ENCODE results near the gene OR51F2.
"Not testable (repeated sequence)": the region's sequence is repeated elsewhere in the genome, so short reads cannot be mapped to it uniquely, and the experiment has no call there.

The OR51F2 gene

DNA sequence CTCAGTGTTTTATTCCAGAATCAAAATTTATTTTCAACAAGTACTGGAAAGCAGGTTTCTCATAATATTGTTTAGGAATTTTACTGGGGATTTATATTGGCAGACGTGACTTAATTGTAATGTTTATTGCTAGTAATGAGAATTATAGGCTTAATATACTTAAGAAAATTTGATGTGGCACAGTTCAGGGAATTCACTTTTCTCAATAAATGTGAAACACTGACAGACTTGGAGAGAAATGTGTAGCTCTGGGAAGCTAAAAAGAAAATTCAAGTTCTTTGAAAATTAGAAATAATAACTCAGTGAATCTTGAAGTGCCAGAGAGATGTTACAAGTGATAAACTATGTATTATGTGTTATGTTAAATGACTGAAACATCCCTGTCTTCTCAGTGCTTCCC lies at the start of gene OR51F2:
Gene OR51F2 (plus strand): TSS at position 301 of the 400 bp plus-strand sequence. CDS start 101 bp downstream, outside the sequence.
- DNase-seq = no peak

- no peak for DNase-seq
Measured at GRCh38 chr11:4782454-4782853, 38.7 kb upstream of the OR51F2 start.

- no peak for DNase-seq
Measured at GRCh38 chr11:4797206-4797605, 23.9 kb upstream of the OR51F2 start.

DNA sequence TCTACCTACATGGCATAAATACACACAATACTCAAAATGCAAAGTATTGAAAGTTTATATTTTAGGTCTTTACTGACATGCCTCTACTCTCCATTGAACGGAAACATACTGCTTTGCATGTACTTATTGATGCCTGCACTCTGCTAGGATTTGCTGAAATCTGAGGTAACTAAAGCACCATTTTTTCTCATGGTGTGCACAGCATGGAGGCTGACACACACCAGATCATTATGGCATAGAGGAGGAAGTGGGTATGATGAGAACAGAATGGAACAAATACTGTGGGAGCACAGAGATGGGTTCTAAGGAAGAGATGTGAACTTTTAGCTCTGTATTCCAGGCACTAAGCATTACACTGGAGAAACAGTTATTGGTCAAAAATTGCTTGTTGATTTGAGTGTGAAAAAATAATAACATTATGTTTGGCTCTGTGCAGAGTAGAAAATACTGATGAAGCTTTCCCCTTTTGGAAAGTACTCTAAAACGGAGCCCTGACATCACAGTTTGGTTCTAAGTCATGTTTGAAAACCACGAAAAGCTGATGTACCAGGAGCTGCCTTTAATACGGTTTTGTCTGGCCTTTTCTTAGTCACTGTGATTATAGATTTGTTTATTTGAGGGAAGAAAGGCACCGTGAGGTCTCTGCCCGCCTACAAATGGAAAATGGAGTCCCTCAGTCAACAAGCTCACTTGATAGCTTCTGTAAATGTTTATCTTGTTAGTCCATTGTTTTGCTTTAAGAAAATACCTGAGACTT lies 22.5 kb upstream of the OR51F2 start:
- DNase-seq = no peak

GRCh38 chr11:4801316-4801715 lies 19.8 kb upstream of the OR51F2 start:
- not testable (repeated sequence) for DNase-seq

GRCh38 chr11:4804280-4804679 lies 16.8 kb upstream of the OR51F2 start, which contains the start of gene OR52R1:
Gene OR52R1 (minus strand): TSS chr11:4804380. CDS start chr11:4804380, 0 bp downstream.
- DNase-seq = no peak

GRCh38 chr11:4808476-4808875 lies 12.6 kb upstream of the OR51F2 start:
- no peak for DNase-seq

DNA sequence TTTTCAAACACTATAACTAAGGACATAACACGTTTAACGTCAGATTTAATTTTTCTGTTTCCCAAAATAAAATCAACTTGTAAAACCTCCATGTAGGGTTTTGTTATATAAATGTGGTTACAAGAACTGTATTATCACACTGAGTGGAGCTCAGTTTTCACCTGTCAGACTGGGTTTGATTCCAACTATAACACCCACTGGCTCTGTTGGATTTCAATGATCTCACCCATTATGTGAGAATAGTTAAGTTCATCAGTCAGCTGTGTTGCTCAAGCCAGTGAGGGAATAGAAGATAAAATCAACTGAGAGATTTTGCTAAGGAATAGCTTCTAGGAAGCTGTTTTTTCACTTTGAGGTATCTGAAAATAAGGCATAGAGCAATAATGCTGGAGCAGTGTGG lies 11.9 kb upstream of the OR51F2 start:
- DNase-seq = no peak

DNA sequence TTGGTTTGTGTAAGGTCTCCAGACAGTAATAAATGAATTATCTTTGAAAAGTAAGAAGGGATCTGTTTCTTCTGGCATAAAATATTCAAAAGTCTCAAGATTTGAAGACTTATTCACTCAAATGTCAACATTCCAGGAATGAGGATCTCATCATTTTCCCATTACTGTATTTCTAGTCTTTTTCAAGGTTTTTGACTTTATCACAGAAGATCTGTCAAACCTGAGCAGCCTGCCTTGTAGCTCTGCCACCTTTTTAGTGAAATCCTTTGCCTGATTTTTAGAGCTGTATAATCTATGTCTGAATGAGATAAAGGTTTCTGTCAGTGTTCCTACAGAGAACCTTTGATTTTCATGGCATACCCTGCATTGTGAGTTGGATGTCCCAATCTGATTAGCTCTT lies 4.0 kb downstream of the OR51F2 start:
- DNase-seq = no peak

- no peak for DNase-seq
Measured at GRCh38 chr11:4826425-4826824, 5.3 kb downstream of the OR51F2 start.

DNA sequence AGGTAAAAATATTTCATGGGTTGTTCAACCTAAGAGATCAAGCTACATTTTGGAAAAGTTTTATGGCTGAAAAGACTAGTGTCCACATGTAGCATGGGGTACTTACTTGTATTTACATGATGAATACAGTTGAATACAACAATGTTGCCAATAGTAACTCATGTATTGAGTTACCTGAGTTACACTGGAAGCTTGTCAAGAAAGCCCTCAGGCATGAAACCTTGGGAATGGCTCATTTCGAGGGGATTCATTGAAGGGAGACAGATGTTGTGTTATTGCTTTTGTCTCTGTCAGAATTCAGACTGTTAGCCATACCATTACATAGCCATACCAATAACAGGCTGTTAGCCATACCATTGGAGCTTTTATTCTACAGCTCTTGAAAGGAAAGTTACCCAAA lies 9.2 kb downstream of the OR51F2 start:
- DNase-seq = no peak

GRCh38 chr11:4830909-4831308 lies 9.8 kb downstream of the OR51F2 start:
- DNase-seq = no peak

GRCh38 chr11:4839851-4840549 lies 18.9 kb downstream of the OR51F2 start:
- no peak for DNase-seq

DNA sequence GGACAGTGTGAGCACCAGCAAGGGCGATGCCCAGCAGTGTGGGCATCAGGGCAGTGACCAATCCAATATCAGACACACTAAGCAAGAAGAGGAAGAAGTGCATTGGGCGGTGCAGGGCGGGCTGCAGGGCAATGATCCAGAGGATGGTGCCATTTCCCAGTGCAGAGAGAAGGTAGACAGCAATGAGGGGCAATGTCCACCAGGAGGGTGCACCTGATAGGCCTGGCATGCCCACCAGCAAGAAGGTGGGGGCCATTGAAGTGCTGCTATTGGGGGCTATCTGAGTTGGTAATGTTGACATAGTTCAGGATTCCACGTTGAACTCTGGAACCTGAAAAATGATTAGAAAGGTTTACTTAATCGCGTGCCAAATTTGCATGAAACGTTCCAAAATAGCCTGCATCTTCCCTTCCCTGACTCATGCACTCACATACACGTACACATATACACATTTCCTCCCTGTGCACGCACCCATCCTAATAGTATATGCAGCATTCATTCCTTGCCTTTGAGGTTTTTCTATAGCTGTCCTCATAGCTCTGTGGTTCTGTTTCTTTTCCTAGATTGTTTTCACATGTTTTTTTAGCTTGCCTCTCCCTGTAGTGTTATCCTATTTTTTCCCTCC lies 27.9 kb downstream of the OR51F2 start, which contains the start of gene OR51S1:
Gene OR51S1 (minus strand): TSS at position 301 of the 625 bp plus-strand sequence. CDS start 0 bp downstream, at position 301.
- no peak for DNase-seq

DNA sequence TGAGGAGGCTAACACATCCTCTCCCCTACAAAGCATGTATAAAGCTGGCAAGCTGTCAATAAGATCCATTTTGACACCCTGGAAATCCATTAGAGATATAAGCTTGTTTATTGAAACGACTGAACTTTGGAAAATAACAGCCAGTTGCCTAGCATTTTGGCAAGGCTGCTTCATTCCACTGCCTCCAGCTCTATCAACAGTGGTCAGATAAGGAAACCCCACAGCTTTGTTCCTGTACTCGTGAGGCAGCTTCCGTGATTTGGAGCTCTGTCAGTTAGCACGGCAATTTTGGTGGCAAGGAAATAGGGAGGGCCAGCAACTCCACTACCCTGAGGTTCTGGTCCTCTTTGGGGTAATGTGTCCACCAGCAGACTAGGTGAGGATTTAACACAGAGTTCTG lies 29.9 kb downstream of the OR51F2 start:
- no peak for DNase-seq

- not testable (repeated sequence) for DNase-seq
Measured at GRCh38 chr11:4854286-4854685, 33.2 kb downstream of the OR51F2 start.

DNA sequence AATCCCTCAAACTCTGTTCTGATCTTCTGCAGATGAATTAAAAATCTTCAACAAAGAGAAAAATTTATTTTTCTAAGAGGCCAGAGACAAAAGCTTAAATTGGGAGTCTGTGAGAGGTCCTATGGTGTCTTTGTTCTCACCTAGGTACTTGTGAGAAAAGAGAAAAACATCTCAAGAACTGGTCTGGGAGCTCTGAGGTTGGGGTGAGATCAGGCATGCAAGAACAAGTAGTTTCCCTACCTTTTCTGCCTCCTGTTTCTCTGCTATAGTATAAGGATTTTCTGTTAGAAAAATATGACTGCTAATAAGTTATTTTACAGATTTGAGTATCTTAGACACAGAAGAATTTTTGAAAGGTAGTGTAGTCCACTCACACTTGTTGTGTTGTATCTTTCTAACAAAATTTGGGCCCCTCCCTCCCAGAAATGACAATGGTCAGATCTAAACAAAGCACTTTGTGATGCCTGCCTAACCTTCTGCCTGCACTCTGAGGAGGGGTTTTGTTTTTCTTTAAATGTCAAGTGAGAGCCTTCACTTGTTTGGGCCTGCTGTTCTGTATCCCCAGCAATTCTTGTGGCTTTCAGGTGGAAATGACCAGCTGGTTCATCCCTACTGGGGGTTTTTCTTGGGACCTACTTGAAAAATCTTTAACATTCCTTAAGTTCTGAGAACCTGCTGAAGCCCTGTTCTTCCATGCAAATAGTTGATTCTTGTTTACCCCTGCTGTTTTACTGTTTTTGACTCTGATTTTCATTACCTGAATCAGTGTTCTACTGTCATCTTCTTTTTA lies 41.5 kb downstream of the OR51F2 start:
- no peak for DNase-seq

- no peak for DNase-seq
Measured at GRCh38 chr11:4863876-4864275, 42.8 kb downstream of the OR51F2 start.

- no peak for DNase-seq
Measured at GRCh38 chr11:4865855-4866254, 44.7 kb downstream of the OR51F2 start.

All from CD4-positive, alpha-beta T cell treated with Interleukin-1 beta for 1 hour (primary cell).